GM18907 (cell line): ENCODE measurements around the gene RHOC.
"Not testable (repeated sequence)": the region's sequence is repeated elsewhere in the genome, so short reads cannot be mapped to it uniquely, and the experiment has no call there.

ENCODE experiments used
- ATAC-seq: cut with Tn5 transposase; IDR thresholded peaks from one replicate; pipeline ENCODE4 v1.9.1; 2021; ENCODE audit warnings: mild to moderate bottlenecking, moderate library complexity; ENCODE audit not compliant: unreplicated experiment

The RHOC gene

DNA sequence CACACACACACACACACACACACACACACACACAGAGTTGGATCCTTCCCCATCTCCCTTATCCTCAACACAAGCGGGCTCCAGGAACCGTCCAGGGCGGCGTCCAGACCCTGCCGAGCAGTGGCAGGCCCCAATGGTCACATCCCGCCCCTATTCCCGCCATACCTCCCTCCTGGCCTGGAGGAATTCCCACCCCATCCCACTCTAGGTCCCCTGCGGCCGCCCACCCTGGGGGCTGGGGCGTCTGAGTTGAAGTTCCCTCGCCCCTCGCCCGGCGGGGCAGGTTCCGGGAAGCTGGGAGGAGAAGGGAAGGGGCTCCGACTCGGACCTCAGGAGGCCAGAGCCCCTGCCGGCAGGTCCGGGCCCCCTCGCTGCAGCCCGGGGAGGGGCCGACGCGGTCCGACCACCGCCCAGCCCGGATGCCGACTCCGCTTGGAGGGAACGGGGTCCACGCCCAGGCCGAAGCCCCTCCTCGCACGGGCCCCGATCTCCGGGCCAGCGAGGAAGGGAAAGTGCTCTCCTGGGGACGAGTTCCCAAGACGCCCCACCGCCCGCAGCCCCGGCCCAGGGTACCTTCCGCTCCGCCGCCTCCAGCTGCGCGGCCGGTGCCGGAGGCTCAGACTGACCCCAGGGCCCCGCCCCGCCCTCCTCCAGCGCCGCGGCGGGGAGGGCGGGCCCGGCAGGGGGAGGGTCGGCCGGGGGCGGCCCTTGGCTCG, at the start of gene RHOC:
TSS of gene RHOC (minus strand) at position 623 of the 716 bp plus-strand sequence. CDS start 3,328 bp downstream, outside the sequence.
- peak; percentile 63 for ATAC-seq

DNA sequence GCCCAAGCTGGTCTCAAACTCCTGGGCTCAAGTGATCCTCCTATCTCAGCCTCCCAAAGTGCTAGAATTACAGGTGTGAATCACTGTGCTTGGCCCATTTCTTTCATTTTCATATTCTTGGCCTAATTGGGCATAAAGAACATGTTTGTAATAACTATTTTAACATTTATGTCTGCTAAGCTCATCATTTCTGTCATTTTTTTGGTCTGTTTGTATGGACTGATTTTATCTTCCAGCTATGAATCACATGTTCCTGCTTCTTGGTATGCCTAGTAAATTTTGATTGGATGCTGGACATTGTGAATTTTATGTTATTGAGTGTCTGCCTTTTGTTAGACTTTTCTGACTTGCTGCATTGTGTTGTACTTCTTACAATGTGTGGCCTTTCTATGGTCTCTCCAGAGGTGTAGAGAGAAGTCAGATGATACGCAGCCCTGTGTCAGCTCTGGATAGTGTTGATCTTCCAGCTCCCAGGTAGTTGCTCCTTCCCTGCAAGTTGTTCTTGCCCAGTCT, 47.2 kb upstream of the RHOC start:
- ATAC-seq: no peak

DNA sequence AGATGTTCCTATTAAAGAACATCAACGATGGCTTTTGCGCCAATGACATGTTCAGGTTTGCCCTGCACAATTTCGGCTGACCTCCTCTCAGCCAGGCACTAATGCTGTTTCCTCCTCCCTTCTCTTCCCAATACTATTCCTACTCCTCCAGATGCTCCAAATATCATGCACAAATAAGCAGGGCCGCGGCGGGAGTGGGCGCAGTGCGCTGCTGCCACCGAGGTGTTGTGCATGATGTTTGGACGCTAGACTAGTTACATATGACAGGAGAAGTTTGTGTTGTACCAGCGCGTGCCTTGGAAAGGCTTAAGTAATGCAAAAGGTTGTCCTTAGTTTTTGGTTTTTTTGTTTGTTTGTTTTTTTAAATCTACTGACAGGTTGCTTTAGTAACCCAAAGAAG, 41.5 kb upstream of the RHOC start:
- no peak for ATAC-seq

DNA sequence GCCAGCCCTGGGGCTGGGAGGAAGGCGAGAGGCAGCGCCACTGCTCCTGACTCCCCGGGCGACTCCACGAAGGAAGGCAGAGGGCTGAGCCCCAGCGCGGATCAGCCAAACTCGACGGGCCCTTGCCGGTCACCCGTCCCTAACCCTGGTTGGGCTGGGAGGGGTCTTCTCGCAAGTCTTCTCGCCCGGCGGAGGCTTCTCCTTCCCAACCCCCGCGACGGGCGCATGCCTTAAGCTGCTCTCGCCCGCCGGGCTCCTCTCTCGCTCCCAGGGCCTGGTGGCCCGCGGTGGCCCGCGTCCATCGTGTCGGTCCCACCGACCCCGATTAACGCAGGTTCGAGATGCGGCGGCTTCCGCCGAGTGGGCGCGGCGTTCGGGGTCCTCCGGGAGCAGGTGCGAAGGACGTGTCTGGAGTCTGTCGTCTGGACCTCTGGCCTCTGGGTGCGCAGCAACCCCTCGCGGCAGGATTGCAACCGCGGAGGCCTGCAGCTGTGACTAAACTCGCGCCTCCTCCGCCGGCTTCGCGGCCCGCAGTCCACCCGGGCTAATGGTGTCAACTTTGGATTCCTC, 37.2 kb upstream of the RHOC start:
- no peak for ATAC-seq

DNA sequence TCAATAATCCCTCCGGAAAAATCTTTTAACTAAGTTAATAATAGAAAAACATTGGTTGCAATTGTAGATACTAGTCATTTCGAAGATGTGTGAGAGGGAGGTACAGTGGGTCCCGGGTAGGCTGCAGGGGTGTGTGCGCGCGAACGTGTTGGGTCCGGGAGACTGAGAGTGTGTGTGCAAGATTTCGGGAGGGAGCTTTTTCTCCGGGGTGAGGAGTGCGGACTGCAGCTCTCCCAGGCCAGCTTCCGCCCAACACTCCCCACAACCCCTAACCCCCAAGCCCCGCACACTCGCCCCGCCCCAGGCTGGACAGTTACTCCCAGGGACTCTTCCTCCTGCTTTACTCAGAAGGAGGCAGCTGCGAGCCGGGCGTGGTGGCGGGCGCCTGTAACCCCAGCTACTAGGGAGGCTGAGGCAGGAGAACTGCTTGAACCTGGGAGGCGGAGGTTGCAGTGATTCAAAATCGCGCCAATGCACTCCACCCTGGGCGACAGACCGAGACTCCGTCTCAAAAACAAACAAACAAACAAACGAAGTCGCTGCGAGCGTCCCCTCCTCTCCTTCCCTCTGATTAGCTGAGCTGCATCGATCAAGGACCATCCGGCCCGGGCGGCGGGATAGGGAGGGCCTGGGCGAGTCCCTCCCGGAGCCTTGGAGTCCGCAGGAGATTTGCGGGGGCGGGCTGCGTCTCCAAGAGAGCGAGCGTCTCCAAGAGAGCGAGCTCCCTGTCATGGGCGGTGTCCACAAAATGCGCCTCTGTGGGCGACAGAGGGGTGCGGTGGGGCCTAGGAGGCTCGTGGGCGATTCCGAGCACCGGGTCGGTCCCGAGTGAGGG, 36.5 kb upstream of the RHOC start:
- ATAC-seq: no peak

DNA sequence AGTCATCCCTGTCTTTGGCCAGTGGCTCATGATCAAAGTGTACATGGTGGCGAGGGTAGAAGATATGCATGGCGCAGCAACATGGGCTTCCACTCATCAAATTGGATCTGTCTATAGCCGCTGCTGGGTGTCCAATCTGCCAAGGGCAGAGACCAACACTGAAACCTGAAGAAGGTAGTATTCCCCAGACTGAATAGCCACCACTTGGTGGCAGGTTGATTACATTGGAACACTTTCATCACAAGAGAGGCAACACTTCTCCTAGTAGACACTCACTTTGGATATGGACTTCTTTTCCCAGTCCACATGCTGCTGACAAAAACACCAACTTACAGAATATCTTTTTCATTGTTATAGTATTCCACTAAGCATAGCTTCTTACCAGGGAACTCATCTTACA, 30.6 kb upstream of the RHOC start:
- no peak for ATAC-seq

DNA sequence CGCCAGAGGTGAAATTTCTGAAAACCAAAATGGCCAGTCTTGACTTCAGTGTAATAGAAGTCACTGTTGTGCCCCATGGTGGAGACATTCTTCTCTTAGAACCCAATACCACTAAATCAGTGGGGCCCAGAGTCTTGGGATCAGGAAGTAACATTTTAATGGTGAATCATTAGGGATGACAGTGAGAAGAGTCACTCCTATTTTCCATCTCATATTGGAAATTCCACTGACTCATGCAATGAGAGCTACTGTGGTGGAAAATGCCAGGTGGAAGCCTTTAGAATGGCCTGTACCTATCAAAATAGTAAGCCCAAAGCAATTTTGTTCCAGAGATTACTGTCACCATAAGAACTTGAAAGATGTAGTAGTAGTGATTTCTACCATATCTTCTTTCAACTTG, 28.8 kb upstream of the RHOC start:
- no peak for ATAC-seq

DNA sequence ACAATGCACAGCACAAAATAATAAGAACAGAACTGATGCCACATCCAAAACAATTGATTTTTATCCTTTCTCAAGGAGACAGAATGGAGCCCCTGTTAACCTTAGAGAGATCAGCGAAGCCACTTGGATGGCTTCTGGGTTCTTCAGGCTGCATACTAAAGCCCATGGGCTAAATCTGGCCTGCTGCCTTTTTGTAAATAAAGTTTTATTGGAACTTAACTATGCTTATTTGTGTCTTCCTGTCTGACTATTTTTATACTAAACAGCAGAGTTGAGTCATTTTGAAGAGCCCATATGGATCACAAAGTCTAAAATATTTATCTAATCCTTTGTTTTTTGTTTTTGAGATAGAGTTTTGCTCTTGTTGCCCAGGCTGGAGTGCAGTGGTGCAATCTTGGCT, 24.5 kb upstream of the RHOC start:
- ATAC-seq: no peak

DNA sequence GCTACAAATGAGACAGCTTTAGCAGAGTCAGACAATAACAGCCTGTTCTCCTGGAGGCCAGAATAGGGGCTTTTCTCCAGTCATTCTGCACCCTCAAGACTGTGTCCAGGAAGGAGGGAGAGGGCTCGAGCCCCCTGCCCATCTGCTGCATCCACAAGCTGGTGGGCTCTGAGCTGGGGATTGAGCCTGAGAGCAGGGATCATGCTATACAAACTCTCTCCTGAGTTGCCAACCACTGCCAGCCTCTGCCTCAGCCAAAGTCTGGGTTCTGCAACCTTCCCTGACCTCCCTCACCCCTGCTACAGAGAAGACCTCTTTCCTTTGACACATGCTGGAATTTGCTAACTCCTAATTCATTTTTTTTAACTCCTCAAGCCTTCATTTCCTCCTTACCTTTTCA, 23.0 kb upstream of the RHOC start:
- ATAC-seq: no peak

DNA sequence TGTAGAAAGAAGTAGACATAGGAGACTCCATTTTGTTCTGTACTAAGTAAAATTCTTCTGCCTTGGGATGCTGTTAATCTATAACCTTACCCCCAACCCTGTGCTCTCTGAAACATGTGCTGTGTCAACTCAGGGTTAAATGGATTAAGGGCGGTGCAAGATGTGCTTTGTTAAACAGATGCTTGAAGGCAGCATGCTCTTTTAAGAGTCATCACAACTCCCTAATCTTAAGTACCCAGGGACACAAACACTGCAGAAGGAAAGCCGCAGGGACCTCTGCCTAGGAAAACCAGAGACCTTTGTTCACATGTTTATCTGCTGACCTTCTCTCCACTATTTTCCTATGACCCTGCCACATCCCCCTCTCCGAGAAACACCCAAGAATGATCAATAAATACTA, 22.1 kb upstream of the RHOC start:
- ATAC-seq: not testable (repeated sequence)

DNA sequence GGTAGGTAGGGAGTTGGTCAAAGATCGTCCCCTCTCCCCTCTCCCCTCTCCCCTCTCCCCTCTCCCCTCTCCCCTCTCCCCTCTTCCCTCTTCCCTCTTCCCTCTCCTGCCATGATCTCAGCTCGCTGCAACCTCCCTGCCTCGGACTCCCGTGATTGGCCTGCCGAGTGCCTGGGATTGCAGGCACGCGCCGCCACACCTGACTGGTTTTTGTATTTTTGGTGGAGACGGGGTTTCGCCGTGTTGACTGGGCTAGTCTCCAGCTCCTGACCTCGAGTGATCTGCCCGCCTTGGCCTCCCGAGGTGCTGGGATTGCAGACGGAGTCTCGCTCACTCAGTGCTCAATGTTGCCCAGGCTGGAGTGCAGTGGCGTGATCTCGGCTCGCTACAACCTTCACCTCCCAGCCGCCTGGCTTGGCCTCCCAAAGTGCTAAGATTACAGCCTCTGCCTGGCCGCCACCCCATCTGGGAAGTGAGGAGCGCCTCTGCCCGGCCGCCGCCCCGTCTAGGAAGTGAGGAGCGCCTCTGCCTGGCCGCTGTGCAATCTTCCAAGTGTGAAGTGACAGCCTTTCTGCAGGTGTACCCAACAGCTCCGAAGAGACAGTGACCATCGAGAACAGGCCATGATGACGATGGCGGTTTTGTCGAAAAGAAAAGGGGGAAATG, 21.5 kb upstream of the RHOC start:
- ATAC-seq: not testable (repeated sequence)

DNA sequence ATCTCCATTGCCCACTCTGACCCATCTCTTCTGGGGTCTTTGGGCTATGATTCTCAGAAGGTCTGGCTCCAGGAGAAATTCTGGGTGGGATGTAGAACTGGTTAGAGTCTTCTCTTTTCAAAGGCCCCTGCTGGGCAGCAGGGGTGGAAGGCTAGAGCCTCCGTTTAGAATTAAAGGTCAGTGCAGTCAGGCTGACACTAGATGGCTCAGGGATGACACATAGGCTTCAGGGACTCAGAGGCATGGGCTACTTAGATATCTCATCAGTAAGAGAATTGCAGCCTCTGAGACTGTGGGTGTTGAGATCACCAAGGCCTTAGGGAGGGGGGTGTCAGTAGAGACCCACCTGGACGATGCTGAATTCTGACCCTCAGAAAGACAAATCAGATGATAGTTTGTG, 20.8 kb upstream of the RHOC start:
- ATAC-seq: no peak

DNA sequence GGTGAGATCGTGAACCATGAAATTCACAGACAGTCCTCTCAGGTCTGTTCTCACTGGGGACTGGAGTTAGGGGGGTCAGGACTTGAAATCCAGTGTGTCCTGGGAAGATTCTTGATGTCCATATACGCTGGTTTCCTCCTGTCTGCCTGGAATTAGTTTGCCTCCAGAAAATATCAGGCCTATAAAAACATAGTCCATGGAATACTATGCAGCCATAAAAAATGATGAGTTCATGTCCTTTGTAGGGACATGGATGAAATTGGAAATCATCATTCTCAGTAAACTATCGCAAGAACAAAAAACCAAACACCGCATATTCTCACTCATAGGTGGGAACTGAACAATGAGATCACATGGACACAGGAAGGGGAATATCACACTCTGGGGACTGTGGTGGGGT, 17.3 kb upstream of the RHOC start:
- ATAC-seq: not testable (repeated sequence)

DNA sequence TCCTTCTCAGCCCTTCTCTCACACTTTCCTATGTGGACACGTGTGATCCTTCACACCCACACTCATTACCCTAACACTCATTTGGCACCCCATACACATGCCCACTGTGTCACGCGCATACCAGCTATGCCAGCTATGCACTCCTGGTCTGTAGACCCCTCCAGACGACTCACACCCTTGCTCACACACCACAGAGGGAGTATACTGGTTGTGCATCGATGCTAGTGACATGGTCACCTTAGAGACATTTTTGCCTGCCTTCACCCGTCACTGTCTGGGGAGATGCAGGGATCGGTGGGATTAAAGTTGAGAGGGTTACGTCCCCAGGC, 16.5 kb upstream of the RHOC start:
- no peak for ATAC-seq

DNA sequence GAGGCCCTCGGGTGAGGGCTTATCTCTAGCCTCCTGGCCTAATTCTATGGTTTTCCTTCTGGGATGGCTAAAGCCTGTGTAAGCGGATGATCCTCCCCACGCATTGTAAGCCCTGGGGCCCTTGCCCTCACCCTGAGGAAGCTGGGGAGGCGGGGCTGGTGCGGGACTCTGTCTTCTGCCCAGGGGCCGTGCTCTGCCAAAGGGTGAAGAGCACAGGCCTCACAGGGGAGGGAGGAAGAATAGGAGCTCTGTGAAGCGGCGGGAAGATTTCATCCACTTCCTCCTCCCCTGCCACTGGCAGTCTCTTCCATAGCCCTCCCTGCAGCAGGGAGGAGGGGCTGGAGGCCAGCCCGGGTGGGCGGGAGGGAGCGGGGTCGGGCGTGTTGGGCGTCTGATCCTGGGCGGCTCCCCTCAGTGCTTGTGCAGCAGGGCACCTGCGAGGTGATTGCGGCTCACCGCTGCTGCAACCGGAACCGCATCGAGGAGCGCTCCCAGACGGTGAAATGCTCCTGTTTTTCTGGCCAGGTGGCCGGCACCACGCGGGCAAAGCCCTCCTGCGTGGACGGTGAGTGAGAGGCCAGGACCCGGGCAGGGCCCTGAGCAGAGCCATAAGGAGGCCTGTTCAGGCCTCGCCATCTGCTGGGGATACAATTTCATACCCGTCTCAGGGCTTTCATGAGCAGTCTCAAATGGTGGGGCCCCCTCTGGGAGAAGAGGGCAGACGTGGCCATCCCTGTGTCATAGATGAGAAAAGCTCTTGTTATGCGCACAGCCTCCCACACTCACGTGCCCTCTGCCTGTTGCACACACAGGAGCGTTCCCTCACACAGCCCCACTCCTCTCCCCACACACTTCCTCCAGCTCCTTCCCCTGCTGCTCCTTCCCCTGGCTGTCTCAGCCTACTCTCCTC, 15.9 kb upstream of the RHOC start:
- ATAC-seq: no peak

DNA sequence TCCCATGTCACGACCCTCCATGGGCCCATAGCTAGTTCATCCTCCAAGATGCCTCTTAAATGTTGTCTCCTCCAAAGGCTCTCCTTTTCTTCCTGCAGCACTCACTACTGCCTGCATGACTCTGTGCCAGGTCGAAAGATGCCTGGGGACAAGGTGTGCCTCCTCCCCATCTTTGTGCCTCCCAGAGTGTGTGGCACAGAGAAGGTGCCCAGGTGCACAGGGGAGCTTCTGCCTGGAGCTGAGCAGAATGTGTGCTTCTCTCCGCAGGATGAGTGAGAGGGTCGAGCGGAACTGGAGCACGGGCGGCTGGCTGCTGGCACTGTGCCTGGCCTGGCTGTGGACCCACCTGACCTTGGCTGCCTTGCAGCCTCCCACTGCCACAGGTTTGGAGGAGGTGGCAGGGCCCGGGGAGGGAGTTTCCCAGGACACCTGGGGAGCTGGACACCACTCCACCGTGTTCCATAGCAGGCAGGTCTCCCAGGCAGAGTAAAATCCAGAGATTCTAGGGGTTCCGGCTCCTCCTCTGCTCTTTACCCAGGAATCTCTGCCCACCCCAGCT, 15.1 kb upstream of the RHOC start:
- ATAC-seq: no peak

DNA sequence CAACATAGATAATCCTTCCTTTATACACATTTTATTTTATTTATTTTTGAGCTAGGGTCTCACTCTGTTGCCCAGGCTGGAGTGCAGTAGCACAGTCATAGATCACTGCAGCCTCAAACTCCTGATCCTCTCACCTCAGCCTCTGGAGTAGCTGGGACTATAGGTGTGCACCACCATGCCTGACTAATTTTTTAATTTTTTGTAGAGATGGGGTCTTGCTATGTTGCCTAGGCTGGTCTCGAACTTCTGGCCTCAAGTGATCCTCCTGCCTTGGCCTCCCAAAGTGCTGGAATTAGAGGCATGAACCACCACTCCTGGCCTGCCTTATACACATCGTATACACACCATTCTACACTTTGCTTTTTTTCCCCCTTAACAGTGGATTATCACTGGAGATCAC, 14.4 kb upstream of the RHOC start:
- ATAC-seq: not testable (repeated sequence)

DNA sequence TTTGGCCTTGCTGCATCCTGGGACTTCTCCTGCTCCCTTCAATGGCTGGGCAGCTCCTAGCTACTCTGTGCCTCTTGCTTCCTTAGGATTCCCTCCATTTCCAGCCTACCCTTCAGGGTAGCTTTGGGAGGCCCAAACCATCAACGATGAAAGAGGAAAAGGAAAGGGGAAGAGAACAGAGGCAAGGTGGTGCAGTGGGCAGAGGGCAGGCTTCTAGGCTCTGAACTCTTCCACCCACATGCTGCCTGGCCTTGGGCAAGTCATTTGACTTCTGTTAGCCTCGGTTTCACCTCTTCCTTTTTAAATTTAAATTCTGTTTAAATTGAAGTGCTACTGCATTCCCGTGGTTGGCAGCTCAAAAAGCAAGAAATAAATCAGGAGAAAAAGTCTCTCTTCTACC, 13.9 kb upstream of the RHOC start:
- no peak for ATAC-seq

DNA sequence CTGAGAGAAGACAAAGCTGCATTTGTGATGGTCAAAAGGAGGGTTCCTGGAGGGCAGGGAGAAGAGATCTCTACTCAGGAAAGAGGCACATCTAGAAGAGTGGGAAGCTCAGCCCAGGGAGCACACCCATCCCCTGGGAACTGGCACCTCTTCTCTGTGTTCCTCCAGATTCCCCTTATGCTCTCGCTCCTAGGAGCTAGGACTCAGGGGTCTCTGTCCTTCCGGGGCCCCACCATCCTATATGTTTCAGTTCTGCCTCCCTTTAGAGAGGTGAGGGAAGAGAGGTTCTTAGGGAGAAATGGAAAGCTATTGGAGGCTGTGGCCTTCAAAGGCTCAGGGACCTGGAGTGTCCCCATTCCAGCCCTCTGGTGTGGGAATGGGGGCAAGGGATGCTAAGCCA, 12.8 kb upstream of the RHOC start:
- ATAC-seq: no peak
